ENCODE results near the gene SNRPE. TPM values are rescaled to one million over a fixed set of nuclear protein-coding genes. Genes with fewer than 3 reads are reported as not detected.
A peak's percentile ranks its signal among the peaks of the same experiment; 100 is the strongest.

Gene SNRPE
- total and polyA plus RNA-seq, 8 donors, result 25.5 to 67.9 (median 41.6) TPM

- intact Hi-C loops (cut with DNase I), result no loop called here
- H3K36me3 ChIP-seq, result no peaks in the 10 kb centered on the region
- H3K9me3 ChIP-seq, result no peaks in the 10 kb centered on the region
- TF ChIP-seq, protein P1, sequence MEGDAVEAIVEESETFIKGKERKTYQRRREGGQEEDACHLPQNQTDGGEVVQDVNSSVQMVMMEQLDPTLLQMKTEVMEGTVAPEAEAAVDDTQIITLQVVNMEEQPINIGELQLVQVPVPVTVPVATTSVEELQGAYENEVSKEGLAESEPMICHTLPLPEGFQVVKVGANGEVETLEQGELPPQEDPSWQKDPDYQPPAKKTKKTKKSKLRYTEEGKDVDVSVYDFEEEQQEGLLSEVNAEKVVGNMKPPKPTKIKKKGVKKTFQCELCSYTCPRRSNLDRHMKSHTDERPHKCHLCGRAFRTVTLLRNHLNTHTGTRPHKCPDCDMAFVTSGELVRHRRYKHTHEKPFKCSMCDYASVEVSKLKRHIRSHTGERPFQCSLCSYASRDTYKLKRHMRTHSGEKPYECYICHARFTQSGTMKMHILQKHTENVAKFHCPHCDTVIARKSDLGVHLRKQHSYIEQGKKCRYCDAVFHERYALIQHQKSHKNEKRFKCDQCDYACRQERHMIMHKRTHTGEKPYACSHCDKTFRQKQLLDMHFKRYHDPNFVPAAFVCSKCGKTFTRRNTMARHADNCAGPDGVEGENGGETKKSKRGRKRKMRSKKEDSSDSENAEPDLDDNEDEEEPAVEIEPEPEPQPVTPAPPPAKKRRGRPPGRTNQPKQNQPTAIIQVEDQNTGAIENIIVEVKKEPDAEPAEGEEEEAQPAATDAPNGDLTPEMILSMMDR (IDR thresholded peaks at IDR 0.05), result no peak
- no peak overlapping the region for H3K4me3 ChIP-seq
- H3K4me1 ChIP-seq, result peaks cover 0 to 14% (median 2%) of the 10 kb centered on the region in 3 donors
- no peak for DNase-seq
- H3K27ac ChIP-seq, result no peak overlapping the region
- no peak for FAIRE-seq
- WGBS, 2 donors, result 77 to 85% methylated on average over 12 of the region's 12 CpGs
- H3K27me3 ChIP-seq, result no peaks in the 10 kb centered on the region
- ATAC-seq, result no peak
These were observed 40.2 kb downstream of the SNRPE start for GRCh38 chr1:203901581-203901980.

DNA sequence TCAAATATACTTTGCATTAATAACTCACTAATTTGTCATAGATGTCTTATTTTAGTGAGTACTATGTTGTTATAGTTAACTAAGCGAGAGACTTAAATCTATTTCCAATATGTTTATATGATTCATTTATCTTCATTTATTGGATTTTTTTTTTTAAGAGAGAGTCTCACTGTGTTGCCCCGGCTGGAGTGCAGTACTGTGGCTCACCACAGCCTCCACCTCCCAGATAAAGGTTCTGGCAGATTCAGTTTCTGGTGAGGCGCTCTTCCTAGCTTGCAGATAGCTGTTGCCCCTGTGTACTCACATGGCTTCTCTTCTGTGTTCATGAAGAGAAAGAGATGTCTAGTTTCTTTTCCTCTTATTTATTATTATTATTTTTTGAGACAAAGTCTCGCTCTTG is 43.9 kb downstream of the SNRPE start:
- ATAC-seq (no peak), DNase-seq (no peak), FAIRE-seq (no peak)
- H3K9me3 ChIP-seq, result no peaks in the 10 kb centered on the region
- H3K27me3 ChIP-seq, result no peaks in the 10 kb centered on the region
- 85 to 93% methylated on average over 4 of the region's 4 CpGs for WGBS, 2 donors
- no peaks in the 10 kb centered on the region for H3K4me1 ChIP-seq
- TF ChIP-seq, protein P1 (IDR thresholded peaks at IDR 0.05), result no peak
- H3K36me3 ChIP-seq, result no peaks in the 10 kb centered on the region
- intact Hi-C loops (cut with DNase I), result no loop called here
- no peak overlapping the region for H3K27ac ChIP-seq
- no peak overlapping the region for H3K4me3 ChIP-seq

DNA sequence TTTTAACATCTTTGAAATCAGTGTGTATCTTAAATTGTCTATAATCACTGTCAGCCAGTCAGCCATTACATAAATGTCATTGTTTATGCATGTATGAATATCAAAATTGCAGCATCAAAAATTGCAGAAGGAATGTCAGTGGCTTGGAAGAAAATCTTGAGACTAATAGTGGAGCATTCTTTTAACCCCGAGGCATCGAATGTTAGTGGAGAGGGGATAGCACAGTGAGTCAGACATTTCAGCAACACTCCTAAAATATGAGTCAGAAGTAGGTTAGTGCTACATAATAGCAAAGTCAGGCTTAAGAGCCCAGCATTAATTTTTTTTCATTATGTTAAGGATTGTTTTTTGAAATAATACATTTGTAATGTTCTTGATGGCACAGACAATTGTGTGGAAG is 45.5 kb downstream of the SNRPE start:
- H3K27me3 ChIP-seq, result no peaks in the 10 kb centered on the region
- no peak for FAIRE-seq
- no peak overlapping the region for H3K4me3 ChIP-seq
- no peaks in the 10 kb centered on the region for H3K4me1 ChIP-seq
- intact Hi-C loops (cut with DNase I), result no loop called here
- no peaks in the 10 kb centered on the region for H3K36me3 ChIP-seq
- peak in 2 of 4 donors; percentile 44 for ATAC-seq
- H3K27ac ChIP-seq, result no peak overlapping the region
- no peak for DNase-seq
- WGBS, 2 donors, result 74 to 81% methylated on average over 2 of the region's 2 CpGs
- H3K9me3 ChIP-seq, result no peaks in the 10 kb centered on the region
- TF ChIP-seq, protein P1 (IDR thresholded peaks at IDR 0.05), result no peak

GRCh38 chr1:203907901-203908300 is 46.5 kb downstream of the SNRPE start:
- Histone ChIP-seq H3K9me3 (no peaks in the 10 kb centered on the region), H3K4me1 (no peaks in the 10 kb centered on the region), H3K27ac (no peak overlapping the region), H3K4me3 (no peak overlapping the region), H3K27me3 (no peaks in the 10 kb centered on the region), H3K36me3 (no peaks in the 10 kb centered on the region)
- TF ChIP-seq, protein P1 (IDR thresholded peaks at IDR 0.05), result no peak
- intact Hi-C loops (cut with DNase I), result no loop called here
- FAIRE-seq, result no peak
- no peak for DNase-seq
- ATAC-seq, result no peak
- 72 to 87% methylated on average over 1 to 5 of the region's 5 CpGs for WGBS, 2 donors

DNA sequence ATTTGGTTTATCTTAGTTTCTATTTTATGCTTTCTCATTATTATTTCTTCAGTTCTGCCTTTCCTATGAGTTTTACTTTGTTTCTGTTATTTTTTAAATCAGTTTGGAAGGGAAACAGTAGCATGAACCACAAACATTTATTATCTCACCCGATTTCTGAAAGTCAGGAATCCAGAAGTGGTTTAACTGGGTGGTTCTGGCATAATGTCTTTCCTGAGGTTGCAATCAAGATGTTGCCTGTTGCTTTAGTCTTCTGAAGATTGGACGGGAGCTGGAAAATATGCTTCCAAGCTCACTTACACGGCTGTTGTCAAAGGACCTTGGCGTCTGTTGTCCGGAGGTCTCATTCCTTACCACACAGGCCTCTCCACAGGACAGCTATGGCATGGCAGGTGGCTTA is 50.4 kb downstream of the SNRPE start:
- TF ChIP-seq, protein P1 (IDR thresholded peaks at IDR 0.05), result no peak
- WGBS, 2 donors, result 82 to 87% methylated on average over 5 of the region's 5 CpGs
- FAIRE-seq (no peak), DNase-seq (no peak), ATAC-seq (no peak)
- H3K9me3 ChIP-seq, result no peaks in the 10 kb centered on the region
- intact Hi-C loops (cut with DNase I), result no loop called here
- H3K27me3 ChIP-seq, result no peaks in the 10 kb centered on the region
- H3K4me3 ChIP-seq, result no peak overlapping the region
- H3K36me3 ChIP-seq, result no peaks in the 10 kb centered on the region
- H3K4me1 ChIP-seq, result no peaks in the 10 kb centered on the region
- H3K27ac ChIP-seq, result no peak overlapping the region
